ENCODE measurements around the gene SYTL5. TPM values are rescaled to one million over a fixed set of nuclear protein-coding genes. Genes with fewer than 3 reads are reported as not detected.

Gene SYTL5
- total RNA-seq, 1 experiment from 2014 or later, result 0.47 TPM

DNA sequence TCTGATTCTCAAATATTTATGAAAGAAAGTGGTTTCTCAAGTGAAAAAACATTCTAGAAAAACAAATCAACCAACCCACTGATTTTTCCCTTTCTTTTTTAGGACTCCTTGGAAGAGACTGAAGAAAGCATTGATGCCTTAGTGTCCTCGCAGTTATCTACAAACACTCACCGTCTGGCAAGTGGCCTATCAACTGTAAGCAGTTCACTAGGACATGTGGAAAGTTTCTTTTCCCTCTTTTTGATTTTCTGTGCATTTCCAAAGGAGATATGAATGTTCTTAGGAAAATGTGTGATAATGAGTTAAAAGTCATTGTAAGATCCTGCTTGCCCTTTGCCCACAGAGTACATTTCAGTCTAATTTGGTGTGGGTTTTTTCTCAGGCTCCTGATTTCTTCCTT, 95.9 kb downstream of the SYTL5 start:
- no peaks in the 10 kb centered on the region for H3K36me3 Mint-ChIP-seq (ENCODE audit: insufficient read depth, unreplicated experiment)
- peaks cover 7% of the 10 kb centered on the region for H3K4me1 Mint-ChIP-seq (ENCODE audit: low read depth, unreplicated experiment)
- TF ChIP-seq, protein P1, sequence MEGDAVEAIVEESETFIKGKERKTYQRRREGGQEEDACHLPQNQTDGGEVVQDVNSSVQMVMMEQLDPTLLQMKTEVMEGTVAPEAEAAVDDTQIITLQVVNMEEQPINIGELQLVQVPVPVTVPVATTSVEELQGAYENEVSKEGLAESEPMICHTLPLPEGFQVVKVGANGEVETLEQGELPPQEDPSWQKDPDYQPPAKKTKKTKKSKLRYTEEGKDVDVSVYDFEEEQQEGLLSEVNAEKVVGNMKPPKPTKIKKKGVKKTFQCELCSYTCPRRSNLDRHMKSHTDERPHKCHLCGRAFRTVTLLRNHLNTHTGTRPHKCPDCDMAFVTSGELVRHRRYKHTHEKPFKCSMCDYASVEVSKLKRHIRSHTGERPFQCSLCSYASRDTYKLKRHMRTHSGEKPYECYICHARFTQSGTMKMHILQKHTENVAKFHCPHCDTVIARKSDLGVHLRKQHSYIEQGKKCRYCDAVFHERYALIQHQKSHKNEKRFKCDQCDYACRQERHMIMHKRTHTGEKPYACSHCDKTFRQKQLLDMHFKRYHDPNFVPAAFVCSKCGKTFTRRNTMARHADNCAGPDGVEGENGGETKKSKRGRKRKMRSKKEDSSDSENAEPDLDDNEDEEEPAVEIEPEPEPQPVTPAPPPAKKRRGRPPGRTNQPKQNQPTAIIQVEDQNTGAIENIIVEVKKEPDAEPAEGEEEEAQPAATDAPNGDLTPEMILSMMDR (IDR thresholded peaks at IDR 0.05; ENCODE audit: unreplicated experiment), result no peak
- no peaks in the 10 kb centered on the region for H3K9me3 Mint-ChIP-seq (ENCODE audit: low read depth, unreplicated experiment)
- intact Hi-C loops (cut with micrococcal nuclease; ENCODE audit: unreplicated experiment), result no loop called here
- no peak overlapping the region for H3K4me3 Mint-ChIP-seq (ENCODE audit: low read depth, unreplicated experiment)
- no peak for DNase-seq
- no TSS peak for BruUV-seq (replicated peaks)
- CTCF ChIA-PET, result no interaction called here
- no peaks in the 10 kb centered on the region for H3K27me3 Mint-ChIP-seq (ENCODE audit: unreplicated experiment)
- H3K27ac Mint-ChIP-seq (ENCODE audit: unreplicated experiment), result no peak overlapping the region

DNA sequence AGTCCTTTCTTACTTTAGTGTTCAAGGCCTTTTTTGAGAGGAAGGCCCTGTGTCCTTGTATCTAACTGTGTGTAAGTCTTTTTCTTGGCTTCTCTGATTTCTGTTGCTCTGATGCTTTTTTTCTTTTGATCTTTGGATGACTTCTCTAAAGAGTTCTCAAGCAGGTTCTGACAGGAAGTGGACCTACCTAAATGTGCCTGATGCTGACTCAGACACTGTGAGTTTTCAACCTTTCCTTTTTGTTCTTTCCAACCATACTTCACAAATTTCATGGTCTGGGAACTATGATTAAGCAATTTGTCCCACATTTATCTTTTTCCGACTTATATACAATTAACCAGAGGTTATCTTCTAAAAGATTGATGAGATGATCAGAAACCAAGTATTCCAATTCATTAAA, 96.5 kb downstream of the SYTL5 start:
- H3K27ac Mint-ChIP-seq (ENCODE audit: unreplicated experiment), result no peak overlapping the region
- intact Hi-C loops (cut with micrococcal nuclease; ENCODE audit: unreplicated experiment), result no loop called here
- peaks cover 10% of the 10 kb centered on the region for H3K4me1 Mint-ChIP-seq (ENCODE audit: low read depth, unreplicated experiment)
- no peak overlapping the region for H3K4me3 Mint-ChIP-seq (ENCODE audit: low read depth, unreplicated experiment)
- no peaks in the 10 kb centered on the region for H3K9me3 Mint-ChIP-seq (ENCODE audit: low read depth, unreplicated experiment)
- no peak for DNase-seq
- no peaks in the 10 kb centered on the region for H3K27me3 Mint-ChIP-seq (ENCODE audit: unreplicated experiment)
- CTCF ChIA-PET, result no interaction called here
- TF ChIP-seq, protein P1 (IDR thresholded peaks at IDR 0.05; ENCODE audit: unreplicated experiment), result no peak
- no TSS peak for BruUV-seq (replicated peaks)
- no peaks in the 10 kb centered on the region for H3K36me3 Mint-ChIP-seq (ENCODE audit: insufficient read depth, unreplicated experiment)

DNA sequence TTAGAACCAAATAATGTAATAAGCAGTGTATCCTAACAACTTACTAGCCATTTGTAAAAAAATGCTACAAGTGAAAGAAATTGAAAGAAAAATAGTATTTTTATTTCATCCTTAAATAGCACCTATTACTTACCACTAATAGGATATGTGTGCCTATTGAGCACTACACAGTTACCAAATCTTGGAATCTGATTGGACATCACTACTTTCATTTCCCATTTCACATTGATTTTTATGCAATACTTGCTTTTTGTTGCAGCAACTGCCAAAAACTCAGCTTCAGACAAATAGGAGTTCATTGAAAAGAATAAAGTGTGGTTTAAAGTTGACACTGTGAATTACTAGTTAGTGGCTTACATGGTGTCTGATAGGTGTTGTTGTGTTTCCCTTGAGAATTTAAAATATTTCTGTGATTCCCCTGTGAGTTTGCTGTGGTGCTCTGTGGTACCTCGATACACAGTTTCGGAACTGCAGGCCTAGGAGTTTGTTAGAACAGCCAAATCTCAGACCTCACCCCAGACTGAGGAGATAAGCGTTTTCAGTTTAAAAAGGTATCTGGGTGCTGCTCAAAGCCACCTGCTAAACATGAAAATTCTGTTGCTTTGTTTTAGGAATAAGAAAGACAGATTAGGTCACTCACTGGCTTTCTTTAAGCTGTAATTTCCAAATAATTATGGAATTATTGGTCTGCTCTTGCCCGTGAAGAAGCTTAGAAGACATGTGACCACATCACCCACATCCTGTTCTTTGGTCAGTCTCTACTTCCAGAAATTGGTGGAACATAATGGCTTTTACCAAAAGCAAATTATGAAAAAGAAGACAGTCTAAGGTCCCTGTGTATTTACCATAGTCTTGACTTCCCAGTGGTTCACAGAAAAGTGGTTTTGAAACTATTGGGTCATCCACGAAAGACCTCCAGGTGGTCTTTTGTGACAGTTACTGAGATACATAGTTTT, 97.8 kb downstream of the SYTL5 start:
- BruUV-seq (replicated peaks), result no TSS peak
- CTCF ChIA-PET, result no interaction called here
- Mint-ChIP-seq H3K27me3 (ENCODE audit: unreplicated experiment) (no peaks in the 10 kb centered on the region), H3K36me3 (ENCODE audit: insufficient read depth, unreplicated experiment) (no peaks in the 10 kb centered on the region), H3K4me3 (ENCODE audit: low read depth, unreplicated experiment) (no peak overlapping the region), H3K4me1 (ENCODE audit: low read depth, unreplicated experiment) (peaks cover 13% of the 10 kb centered on the region), H3K9me3 (ENCODE audit: low read depth, unreplicated experiment) (no peaks in the 10 kb centered on the region), H3K27ac (ENCODE audit: unreplicated experiment) (no peak overlapping the region)
- TF ChIP-seq, protein P1 (IDR thresholded peaks at IDR 0.05; ENCODE audit: unreplicated experiment), result no peak
- DNase-seq, result no peak
- intact Hi-C loops (cut with micrococcal nuclease; ENCODE audit: unreplicated experiment), result no loop called here

DNA sequence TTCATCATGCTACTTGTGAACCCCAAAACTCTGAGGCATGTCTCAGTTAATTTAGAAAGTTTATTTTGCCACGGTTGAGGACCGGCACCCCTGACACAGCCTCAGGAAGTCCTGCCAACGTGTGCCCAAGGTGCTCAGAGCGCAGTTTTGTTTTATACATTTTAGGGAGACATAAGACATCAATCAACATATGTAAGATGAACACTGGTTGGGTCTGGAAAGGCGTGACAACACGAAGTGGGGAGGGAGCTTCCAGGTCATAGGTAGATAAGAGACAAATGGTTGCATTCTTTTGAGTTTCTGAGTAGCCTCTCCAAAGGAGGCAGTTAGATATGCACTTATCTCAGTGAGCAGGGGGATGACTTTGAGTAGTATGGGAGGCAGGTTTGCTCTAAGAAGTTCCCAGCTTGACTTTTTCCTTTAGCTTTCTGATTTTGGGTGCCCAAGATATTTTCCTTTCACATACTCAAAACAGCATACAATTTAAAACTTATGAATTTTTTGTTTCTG, 98.9 kb downstream of the SYTL5 start:
- Mint-ChIP-seq H3K4me1 (ENCODE audit: low read depth, unreplicated experiment) (peaks cover 20% of the 10 kb centered on the region), H3K27me3 (ENCODE audit: unreplicated experiment) (no peaks in the 10 kb centered on the region), H3K4me3 (ENCODE audit: low read depth, unreplicated experiment) (no peak overlapping the region), H3K36me3 (ENCODE audit: insufficient read depth, unreplicated experiment) (no peaks in the 10 kb centered on the region), H3K9me3 (ENCODE audit: low read depth, unreplicated experiment) (no peaks in the 10 kb centered on the region), H3K27ac (ENCODE audit: unreplicated experiment) (no peak overlapping the region)
- CTCF ChIA-PET, result no interaction called here
- intact Hi-C loops (cut with micrococcal nuclease; ENCODE audit: unreplicated experiment), result no loop called here
- TF ChIP-seq, protein P1 (IDR thresholded peaks at IDR 0.05; ENCODE audit: unreplicated experiment), result no peak
- no peak for DNase-seq
- no TSS peak for BruUV-seq (replicated peaks)

Data from Calu3 (cell line).